Neural progenitor cell (in vitro differentiated cells): Measurements from ENCODE around the gene DLG2.

Source experiments
- CTCF ChIP-seq: fragments of 200-600 bp; sonication (generic); IDR thresholded peaks from 2 replicates; pipeline ENCODE4 v1.5.1; 2017; ENCODE audit warnings: antibody characterized with exemption, mild to moderate bottlenecking
- EZH2 ChIP-seq: fragments of 200-600 bp; sonication (generic); IDR thresholded peaks from 2 replicates; pipeline ENCODE4 v1.6.1; 2017; ENCODE audit warnings: antibody characterized with exemption, mild to moderate bottlenecking, moderate library complexity
- EZH2phosphoT487 ChIP-seq: fragments of 200-600 bp; sonication (generic); IDR thresholded peaks from 2 replicates; pipeline ENCODE4 v1.6.1; 2017; ENCODE audit warnings: antibody characterized with exemption

DNA sequence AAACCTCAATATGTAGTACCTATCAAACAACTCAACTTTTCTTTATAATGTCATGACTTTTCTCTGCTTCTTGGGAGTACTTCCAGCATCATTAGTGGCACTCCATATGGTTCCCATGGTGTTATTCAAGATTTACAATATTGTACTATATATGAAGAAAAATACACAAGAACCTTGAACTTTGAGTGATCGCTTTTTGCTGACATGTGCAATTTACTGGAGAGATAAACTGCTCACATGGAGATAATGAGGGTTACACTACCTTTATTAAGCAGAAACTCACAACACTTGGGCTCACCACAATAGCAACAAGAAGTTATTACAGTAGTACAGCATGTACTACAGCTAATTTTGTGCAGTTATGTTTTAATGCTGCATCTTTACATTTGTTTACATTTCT lies 388.2 kb downstream of the DLG2 start:
- TF ChIP-seq CTCF (no peak), EZH2phosphoT487 (no peak), EZH2 (no peak)
